Suprapubic skin (tissue), 4 donors: ENCODE data around the gene B3GNT7.

Source experiments
- CTCF ChIP-seq, 2 donors: fragments of 200-600 bp in 1 of 2; fragments of 450-650 bp in 1 of 2; sonication (generic) in 1 of 2; IDR thresholded peaks; one replicate each; pipeline ENCODE4 v1.5.1; 2016 to 2019; ENCODE audit warnings: antibody characterized with exemption in 2 of 2, mild to moderate bottlenecking in 1 of 2, moderate library complexity in 1 of 2
- EP300 ChIP-seq: sonication (generic); formaldehyde crosslinking; IDR thresholded peaks from one replicate; pipeline ENCODE4 v1.6.1; 2017; ENCODE audit warnings: antibody characterized with exemption
- POLR2A ChIP-seq, 2 donors: fragments of 450-650 bp; IDR thresholded peaks; one replicate each; pipeline ENCODE4 v1.6.1; 2017; ENCODE audit warnings: antibody characterized with exemption in 2 of 2, mild to moderate bottlenecking in 2 of 2, moderate library complexity in 2 of 2
- POLR2AphosphoS5 ChIP-seq, 3 donors: sonication (generic); formaldehyde crosslinking; IDR thresholded peaks; one replicate each; pipeline ENCODE4 v1.6.1; 2017; ENCODE audit warnings: antibody characterized with exemption in 3 of 3

GRCh38 chr2:231423176-231423575, 27.7 kb downstream of the B3GNT7 start:
- TF ChIP-seq CTCF (IDR thresholded peaks at IDR 0.05): no peak
- no peak for TF ChIP-seq POLR2A (IDR thresholded peaks at IDR 0.05)
- TF ChIP-seq POLR2AphosphoS5 (IDR thresholded peaks at IDR 0.05): no peak
- no peak for TF ChIP-seq EP300
